Stimulated activated CD4-positive, alpha-beta T cell treated with anti-CD3 and anti-CD28 coated beads, Interleukin-2, amount 100 ng/mL, for 48 hours (primary cell): ENCODE data around the gene PPP2R3A.

Experiments used
- DNase-seq, 2 donors: peaks; one replicate each; pipeline ENCODE4 v3.0.0-alpha.2; 2020

Gene PPP2R3A

GRCh38 chr3:135970506-135971116, 5.1 kb downstream of the PPP2R3A start:
- DNase-seq = no peak

- no peak for DNase-seq
Observed at GRCh38 chr3:135973841-135974240, 8.3 kb downstream of the PPP2R3A start.

GRCh38 chr3:135975053-135975452, 9.5 kb downstream of the PPP2R3A start:
- DNase-seq = no peak

- no peak for DNase-seq
Observed at GRCh38 chr3:135975536-135975935, 10.0 kb downstream of the PPP2R3A start.

GRCh38 chr3:135980343-135980742, 14.8 kb downstream of the PPP2R3A start:
- no peak for DNase-seq

GRCh38 chr3:135981701-135982403, 16.3 kb downstream of the PPP2R3A start:
- DNase-seq = no peak

- no peak for DNase-seq
Observed at GRCh38 chr3:135982404-135982761, 16.9 kb downstream of the PPP2R3A start.

GRCh38 chr3:135982922-135983581, 17.5 kb downstream of the PPP2R3A start:
- DNase-seq = no peak

GRCh38 chr3:135987661-135988060, 22.1 kb downstream of the PPP2R3A start:
- no peak for DNase-seq

GRCh38 chr3:135989242-135989641, 23.7 kb downstream of the PPP2R3A start:
- DNase-seq = no peak

- DNase-seq = no peak
Observed at GRCh38 chr3:135990903-135991302, 25.4 kb downstream of the PPP2R3A start.

GRCh38 chr3:135991621-135992020, 26.1 kb downstream of the PPP2R3A start:
- DNase-seq = no peak

GRCh38 chr3:135992072-135992471, 26.5 kb downstream of the PPP2R3A start:
- no peak for DNase-seq

GRCh38 chr3:135994708-135995337, 29.3 kb downstream of the PPP2R3A start:
- DNase-seq = no peak

- no peak for DNase-seq
Observed at GRCh38 chr3:135995766-135996165, 30.2 kb downstream of the PPP2R3A start.

GRCh38 chr3:135997554-135998320, 32.2 kb downstream of the PPP2R3A start:
- no peak for DNase-seq

- no peak for DNase-seq
Observed at GRCh38 chr3:136008221-136008620, 42.7 kb downstream of the PPP2R3A start.

- DNase-seq = no peak
Observed at GRCh38 chr3:136008732-136009470, 43.4 kb downstream of the PPP2R3A start.

GRCh38 chr3:136018876-136019275, 53.3 kb downstream of the PPP2R3A start:
- no peak for DNase-seq

GRCh38 chr3:136021803-136022202, 56.3 kb downstream of the PPP2R3A start:
- no peak for DNase-seq

- DNase-seq = no peak
Observed at GRCh38 chr3:136022529-136023263, 57.2 kb downstream of the PPP2R3A start.
